Measurements from ENCODE around the gene ELMO3.

The ELMO3 gene

GRCh38 chr16:67173323-67173722 lies 25.6 kb upstream of the ELMO3 start:
- no peak overlapping the region; the same call in 1 of the 2 replicates for H3K9ac ChIP-seq
- H3K4me2 ChIP-seq = peak overlapping the region; percentile 62
- no peaks in the 10 kb centered on the region for H3K79me2 ChIP-seq (ENCODE audit: insufficient read depth, low read depth)
- no peaks in the 10 kb centered on the region for H3K36me3 ChIP-seq (ENCODE audit: insufficient read depth)
- peaks cover 71% of the 10 kb centered on the region for H3K4me1 ChIP-seq (ENCODE audit: low read depth, poor library complexity, severe bottlenecking)
- peak overlapping the region; percentile 86 for H2AFZ ChIP-seq (ENCODE audit: low read depth)
- TF ChIP-seq CTCF (conservative IDR thresholded peaks at IDR 0.05; ENCODE audit: low read depth, low read length) = no peak
- no peaks in the 10 kb centered on the region for H3K27me3 ChIP-seq (ENCODE audit: insufficient read depth, low read depth)
- H4K20me1 ChIP-seq (ENCODE audit: insufficient read depth) = no peaks in the 10 kb centered on the region
- H3K27ac ChIP-seq = no peak overlapping the region
- no peak overlapping the region for H3K4me3 ChIP-seq (IDR thresholded peaks at IDR 0.05; ENCODE audit: insufficient read depth, low read depth, low read length)

- Histone ChIP-seq H3K4me3 (IDR thresholded peaks at IDR 0.05; ENCODE audit: insufficient read depth, low read depth, low read length) (no peak overlapping the region), H3K27me3 (ENCODE audit: insufficient read depth, low read depth) (no peaks in the 10 kb centered on the region), H3K27ac (peak overlapping the region; percentile 16; the same call in 1 of the 2 replicates), H2AFZ (ENCODE audit: low read depth) (peak overlapping the region; percentile 86), H4K20me1 (ENCODE audit: insufficient read depth) (no peaks in the 10 kb centered on the region), H3K4me2 (peak overlapping the region; percentile 62), H3K79me2 (ENCODE audit: insufficient read depth, low read depth) (no peaks in the 10 kb centered on the region), H3K36me3 (ENCODE audit: insufficient read depth) (no peaks in the 10 kb centered on the region), H3K4me1 (ENCODE audit: low read depth, poor library complexity, severe bottlenecking) (peaks cover 64% of the 10 kb centered on the region), H3K9ac (peak overlapping the region; percentile 43; the same call in 1 of the 2 replicates)
- no peak for TF ChIP-seq CTCF (conservative IDR thresholded peaks at IDR 0.05; ENCODE audit: low read depth, low read length)
These were observed 24.9 kb upstream of the ELMO3 start for GRCh38 chr16:67173808-67174705.

- H3K79me2 ChIP-seq (ENCODE audit: insufficient read depth, low read depth) = no peaks in the 10 kb centered on the region
- no peaks in the 10 kb centered on the region for H3K27me3 ChIP-seq (ENCODE audit: insufficient read depth, low read depth)
- peak overlapping the region; percentile 16; the same call in 1 of the 2 replicates for H3K27ac ChIP-seq
- peak overlapping the region; percentile 43; the same call in 1 of the 2 replicates for H3K9ac ChIP-seq
- H3K4me2 ChIP-seq = peak overlapping the region; percentile 62
- H3K4me3 ChIP-seq (IDR thresholded peaks at IDR 0.05; ENCODE audit: insufficient read depth, low read depth, low read length) = no peak overlapping the region
- TF ChIP-seq CTCF (conservative IDR thresholded peaks at IDR 0.05; ENCODE audit: low read depth, low read length) = no peak
- H3K4me1 ChIP-seq (ENCODE audit: low read depth, poor library complexity, severe bottlenecking) = peaks cover 57% of the 10 kb centered on the region
- H3K36me3 ChIP-seq (ENCODE audit: insufficient read depth) = no peaks in the 10 kb centered on the region
- H4K20me1 ChIP-seq (ENCODE audit: insufficient read depth) = no peaks in the 10 kb centered on the region
- H2AFZ ChIP-seq (ENCODE audit: low read depth) = peak overlapping the region; percentile 86
These were observed 24.2 kb upstream of the ELMO3 start for GRCh38 chr16:67174706-67175231.

GRCh38 chr16:67176662-67177061 lies 22.3 kb upstream of the ELMO3 start:
- no peaks in the 10 kb centered on the region for H3K36me3 ChIP-seq (ENCODE audit: insufficient read depth)
- no peak overlapping the region for H3K9ac ChIP-seq
- H2AFZ ChIP-seq (ENCODE audit: low read depth) = no peak overlapping the region
- no peak overlapping the region for H3K4me2 ChIP-seq
- no peak overlapping the region for H3K27ac ChIP-seq
- H3K4me3 ChIP-seq (IDR thresholded peaks at IDR 0.05; ENCODE audit: insufficient read depth, low read depth, low read length) = no peak overlapping the region
- peaks cover 43% of the 10 kb centered on the region for H3K4me1 ChIP-seq (ENCODE audit: low read depth, poor library complexity, severe bottlenecking)
- H4K20me1 ChIP-seq (ENCODE audit: insufficient read depth) = no peaks in the 10 kb centered on the region
- H3K79me2 ChIP-seq (ENCODE audit: insufficient read depth, low read depth) = no peaks in the 10 kb centered on the region
- no peak for TF ChIP-seq CTCF (conservative IDR thresholded peaks at IDR 0.05; ENCODE audit: low read depth, low read length)
- no peaks in the 10 kb centered on the region for H3K27me3 ChIP-seq (ENCODE audit: insufficient read depth, low read depth)
